ENCODE data around the gene DALRD3. TPM values are rescaled to one million over a fixed set of nuclear protein-coding genes. Genes with fewer than 3 reads are reported as not detected.

Gene DALRD3
- polyA plus RNA-seq, 5 donors = 51.7 to 64.7 (median 61.2) TPM

GRCh38 chr3:49006408-49007067 lies 11.8 kb downstream of the DALRD3 start:
- DNase-seq = peak in 1 of 2 donors; percentile 38

- DNase-seq = no peak
Observed at GRCh38 chr3:49005998-49006397, 12.4 kb downstream of the DALRD3 start.

- DNase-seq = no peak
Observed at GRCh38 chr3:49005303-49005680, 13.1 kb downstream of the DALRD3 start.

- no peak for DNase-seq
Observed at GRCh38 chr3:49004352-49005302, 13.8 kb downstream of the DALRD3 start.

GRCh38 chr3:49001155-49001554 lies 17.2 kb downstream of the DALRD3 start:
- DNase-seq = no peak

- no peak for DNase-seq
Observed at GRCh38 chr3:48999085-48999858, 19.1 kb downstream of the DALRD3 start.

- DNase-seq = no peak
Observed at GRCh38 chr3:48997714-48998637, 20.4 kb downstream of the DALRD3 start.

GRCh38 chr3:48997102-48997635 lies 21.2 kb downstream of the DALRD3 start:
- DNase-seq = no peak

GRCh38 chr3:48996640-48997039 lies 21.7 kb downstream of the DALRD3 start:
- no peak for DNase-seq

- DNase-seq = no peak
Observed at GRCh38 chr3:48993834-48994233, 24.5 kb downstream of the DALRD3 start.

GRCh38 chr3:48991851-48992545 lies 26.4 kb downstream of the DALRD3 start:
- no peak for DNase-seq

GRCh38 chr3:48990636-48991469 lies 27.5 kb downstream of the DALRD3 start:
- no peak for DNase-seq

GRCh38 chr3:48989796-48990635 lies 28.4 kb downstream of the DALRD3 start, which contains the start of gene P4HTM:
Gene P4HTM, plus strand, starts transcription at chr3:48990241. Its CDS starts 16 bp downstream, at chr3:48990257.
- DNase-seq = peak; percentile 88

- no peak for DNase-seq
Observed at GRCh38 chr3:48989126-48989795, 29.1 kb downstream of the DALRD3 start.

- DNase-seq = no peak
Observed at GRCh38 chr3:48985831-48986376, 32.5 kb downstream of the DALRD3 start.

GRCh38 chr3:48984663-48985062 lies 33.7 kb downstream of the DALRD3 start:
- DNase-seq = no peak

GRCh38 chr3:48983096-48983495 lies 35.3 kb downstream of the DALRD3 start:
- DNase-seq = no peak
